GM10248 (cell line): Measurements from ENCODE around the gene PTRH1.

Experiments
- CTCF ChIA-PET: fragments of 300-600 bp; sonication (Branson Sonifier 250); formaldehyde crosslinking; extraction: SDS; loops from one replicate; lab custom pipeline; 2021; ENCODE audit warnings: antibody characterized with exemption; lab: Yijun Ruan, JAX
- POLR2A ChIA-PET: fragments of 350-650 bp; sonication (Branson Sonifier 250); formaldehyde crosslinking; extraction: SDS; loops from one replicate; lab custom pipeline; 2020; ENCODE audit warnings: antibody characterized with exemption; lab: Yijun Ruan, JAX
- DNase-seq: peaks from one replicate; pipeline ENCODE4 v3.0.0; 2012; ENCODE audit errors: extremely low spot score
- TF ChIP-seq, protein P1 (sequence below): IDR thresholded peaks from 2 replicates; pipeline ENCODE4 v1.5.1; 2012; ENCODE audit warnings: mild to moderate bottlenecking, low read depth; ENCODE audit errors: extremely low read depth, missing control alignments, control extremely low read depth

The PTRH1 gene

DNA sequence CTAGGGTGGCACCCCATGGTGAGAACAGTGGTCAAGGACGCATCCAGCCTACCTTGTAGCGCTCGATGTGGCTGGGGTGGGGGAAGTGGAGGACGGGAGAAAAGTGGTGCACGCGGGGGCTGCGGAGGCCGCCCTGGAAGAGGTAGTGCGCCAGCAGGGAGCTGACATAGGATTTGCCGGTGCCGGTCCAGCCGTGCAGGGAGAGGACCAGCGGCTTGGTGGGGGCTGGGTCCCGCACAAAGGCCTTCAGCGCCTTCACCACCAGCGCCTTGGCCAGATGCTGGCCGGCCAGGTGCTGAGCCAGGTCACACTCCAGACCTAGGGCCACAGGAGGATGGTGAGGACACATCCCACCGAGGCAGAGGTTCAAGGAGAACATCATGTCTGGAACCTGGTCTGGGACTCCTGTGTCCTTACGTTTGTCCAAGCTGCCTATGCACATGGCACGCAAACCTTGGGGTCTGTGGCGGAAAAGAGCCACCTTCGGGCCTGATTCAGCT, 18.8 kb upstream of the PTRH1 start:
- CTCF ChIA-PET, result interaction anchor here (0.7 to 3.6 kb wide), 71 partner anchors 9 to 556 kb away, joined by 3 to 62 read pairs (median 5); partner anchors contain the start of genes CDK9, CFAP157, DPM2 and FPGS
- POLR2A ChIA-PET, result interaction anchor here (0.7 to 1.4 kb wide), 3 partner anchors 19 to 136 kb away, joined by 3 to 4 read pairs (median 3); partner anchors contain the start of genes PTRH1 and TTC16
- DNase-seq, result no peak
- TF ChIP-seq, protein P1, sequence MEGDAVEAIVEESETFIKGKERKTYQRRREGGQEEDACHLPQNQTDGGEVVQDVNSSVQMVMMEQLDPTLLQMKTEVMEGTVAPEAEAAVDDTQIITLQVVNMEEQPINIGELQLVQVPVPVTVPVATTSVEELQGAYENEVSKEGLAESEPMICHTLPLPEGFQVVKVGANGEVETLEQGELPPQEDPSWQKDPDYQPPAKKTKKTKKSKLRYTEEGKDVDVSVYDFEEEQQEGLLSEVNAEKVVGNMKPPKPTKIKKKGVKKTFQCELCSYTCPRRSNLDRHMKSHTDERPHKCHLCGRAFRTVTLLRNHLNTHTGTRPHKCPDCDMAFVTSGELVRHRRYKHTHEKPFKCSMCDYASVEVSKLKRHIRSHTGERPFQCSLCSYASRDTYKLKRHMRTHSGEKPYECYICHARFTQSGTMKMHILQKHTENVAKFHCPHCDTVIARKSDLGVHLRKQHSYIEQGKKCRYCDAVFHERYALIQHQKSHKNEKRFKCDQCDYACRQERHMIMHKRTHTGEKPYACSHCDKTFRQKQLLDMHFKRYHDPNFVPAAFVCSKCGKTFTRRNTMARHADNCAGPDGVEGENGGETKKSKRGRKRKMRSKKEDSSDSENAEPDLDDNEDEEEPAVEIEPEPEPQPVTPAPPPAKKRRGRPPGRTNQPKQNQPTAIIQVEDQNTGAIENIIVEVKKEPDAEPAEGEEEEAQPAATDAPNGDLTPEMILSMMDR, result no peak

DNA sequence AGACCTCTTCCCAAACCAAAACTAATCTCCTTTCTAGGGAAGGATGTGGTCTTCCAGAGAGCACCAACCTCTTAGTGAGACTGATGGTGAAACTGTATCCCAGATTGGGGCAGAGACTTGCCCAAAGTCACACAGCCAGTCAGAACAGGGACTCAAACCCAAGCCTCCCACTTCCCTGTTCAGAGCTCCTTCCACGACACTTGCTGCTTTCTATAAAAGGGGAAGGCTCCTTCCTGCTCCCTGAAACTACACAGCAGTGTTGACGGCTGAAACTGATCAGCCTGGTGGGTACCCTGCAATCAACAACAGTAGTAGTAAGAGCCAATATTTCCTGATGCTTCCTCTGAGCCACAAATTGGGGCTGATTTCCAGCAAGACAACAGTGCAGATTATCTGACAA, 18.2 kb upstream of the PTRH1 start:
- no peak for DNase-seq
- ChIA-PET POLR2A (no interaction called here), CTCF (interaction anchor here (1.0 to 3.6 kb wide), 20 partner anchors 9 to 188 kb away, joined by 3 to 62 read pairs (median 14); partner anchors contain the start of genes CDK9, CFAP157, FPGS and PTRH1)
- TF ChIP-seq, protein P1, result no peak

DNA sequence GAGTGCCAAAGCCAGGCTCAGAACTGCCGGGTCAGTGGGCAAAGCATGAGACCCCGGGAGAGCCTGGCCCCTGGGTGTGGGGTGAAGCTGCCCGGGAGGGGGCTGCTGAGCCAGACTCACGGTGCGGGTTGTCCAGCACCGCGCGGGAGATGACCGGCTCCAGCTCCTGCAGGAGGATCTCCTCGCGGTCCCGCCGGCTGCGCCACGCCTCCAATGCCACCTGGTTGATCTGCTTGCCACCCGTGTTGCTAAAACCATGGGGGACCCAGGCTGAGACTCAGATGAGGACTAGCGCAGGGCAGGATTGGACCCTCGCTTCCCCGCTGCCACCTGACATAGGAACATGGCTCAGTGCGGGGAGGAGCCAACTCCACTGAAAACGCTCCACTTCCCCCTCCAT, 17.0 kb upstream of the PTRH1 start:
- TF ChIP-seq, protein P1, result no peak
- POLR2A ChIA-PET, result no interaction called here
- no peak for DNase-seq
- CTCF ChIA-PET, result interaction anchor here (1.0 to 3.6 kb wide), 7 partner anchors 11 to 189 kb away, joined by 3 to 53 read pairs (median 5); partner anchors contain the start of genes CFAP157, PTRH1 and TTC16

DNA sequence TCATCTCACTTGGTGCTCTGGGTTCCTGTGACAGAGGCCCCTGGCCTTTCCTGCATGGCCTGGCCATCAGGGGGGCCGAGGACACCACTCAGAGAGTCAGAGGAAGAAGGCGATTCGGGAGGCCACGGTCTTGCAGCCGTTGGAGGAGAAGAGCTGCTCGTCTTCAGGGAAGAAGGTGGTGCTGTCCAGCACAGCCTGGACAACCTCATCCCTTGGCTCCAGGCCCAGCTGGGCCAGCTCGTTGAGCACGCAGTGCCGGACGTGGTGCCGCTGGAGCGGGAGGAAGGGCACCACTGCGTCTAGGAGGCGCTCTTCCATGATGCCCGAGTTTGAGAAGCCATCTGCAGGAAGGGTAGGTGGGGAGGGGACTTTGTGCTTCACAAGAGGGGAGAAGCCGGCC, 16.5 kb upstream of the PTRH1 start:
- CTCF ChIA-PET, result interaction anchor here (1.5 to 1.8 kb wide), 3 partner anchors 23 to 142 kb away, joined by 4 to 5 read pairs (median 4); no protein-coding TSS in a partner anchor
- POLR2A ChIA-PET, result no interaction called here
- TF ChIP-seq, protein P1, result no peak
- no peak for DNase-seq

DNA sequence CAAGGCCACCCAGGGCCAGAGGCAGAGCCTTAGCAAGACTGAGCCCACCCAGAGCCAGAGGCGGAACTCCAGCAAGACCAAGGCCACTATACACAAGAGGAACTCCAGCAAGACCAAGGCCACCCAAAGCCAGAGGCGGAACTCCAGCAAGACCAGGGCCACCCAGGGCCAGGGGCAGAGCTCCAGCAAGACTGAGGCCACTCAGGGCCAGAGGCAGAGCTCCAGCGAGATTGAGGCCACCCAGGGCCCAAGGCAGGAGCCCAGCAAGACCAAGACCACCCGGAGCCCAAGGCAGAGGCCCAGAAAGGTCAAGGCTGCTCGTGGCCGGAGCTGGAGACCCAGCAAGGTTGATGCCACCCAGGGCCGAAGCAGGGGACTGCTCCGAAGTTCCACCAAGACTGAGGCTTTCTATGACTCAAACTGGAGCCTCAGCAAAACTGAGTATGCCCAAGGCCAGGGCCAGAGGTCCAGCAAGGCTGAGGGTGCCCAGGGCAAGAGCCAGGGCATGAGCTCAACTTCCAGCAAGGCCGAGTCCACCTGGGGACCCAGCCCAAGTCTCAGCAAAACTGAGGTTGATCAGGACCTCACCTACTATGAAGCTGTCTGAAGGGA, 15.4 kb upstream of the PTRH1 start:
- TF ChIP-seq, protein P1, result no peak
- ChIA-PET POLR2A (no interaction called here), CTCF (interaction anchor here (0.6 to 1.8 kb wide), 7 partner anchors 9 to 387 kb away, joined by 3 to 5 read pairs (median 3); no protein-coding TSS in a partner anchor)
- no peak for DNase-seq

DNA sequence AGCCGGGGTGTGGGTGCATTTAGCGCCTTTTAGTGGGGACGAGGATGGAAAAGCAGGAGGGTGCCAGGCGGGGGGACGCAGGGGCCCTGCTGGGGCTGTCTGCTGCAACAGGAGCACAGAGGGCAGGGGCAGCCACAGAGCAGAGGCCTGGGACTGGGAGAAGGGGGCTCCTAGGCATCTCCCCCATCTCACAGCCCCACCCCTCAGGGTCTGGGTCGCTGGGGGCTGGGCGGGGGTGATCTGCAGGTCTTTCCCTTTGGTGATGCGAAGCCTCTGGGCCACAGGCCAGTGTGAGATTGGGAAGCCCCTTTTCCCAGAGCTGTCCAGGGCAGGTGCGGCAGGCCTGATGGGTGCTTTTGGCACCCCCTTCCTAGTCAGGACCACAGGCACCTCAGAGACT, 14.8 kb upstream of the PTRH1 start:
- ChIA-PET POLR2A (no interaction called here), CTCF (interaction anchor here (0.7 to 1.5 kb wide), 5 partner anchors 12 to 145 kb away, joined by 3 to 4 read pairs (median 3); no protein-coding TSS in a partner anchor)

More for the DNA sequence above, 14.8 kb upstream of the PTRH1 start:
- TF ChIP-seq, protein P1, result no peak
- DNase-seq, result no peak
